Osteocyte (in vitro differentiated cells): Measurements from ENCODE around the gene PITPNM1. TPM values are rescaled to one million over a fixed set of nuclear protein-coding genes. Genes with fewer than 3 reads are reported as not detected.

Experiments
- DNase-seq: peaks from one replicate; pipeline ENCODE4 v3.0.0; 2021; ENCODE audit warnings: mixed read lengths; ENCODE audit not compliant: unreplicated experiment; ENCODE audit errors: extremely low spot score
- H3K27ac Mint-ChIP-seq: one replicate; pipeline ENCODE4 v1.8.0; 2021; ENCODE audit warnings: mild to moderate bottlenecking, mixed read lengths; ENCODE audit not compliant: unreplicated experiment
- H3K27me3 Mint-ChIP-seq: one replicate; pipeline ENCODE4 v1.8.0; 2021; ENCODE audit warnings: mixed read lengths; ENCODE audit not compliant: unreplicated experiment
- H3K36me3 Mint-ChIP-seq: one replicate; pipeline ENCODE4 v1.8.0; 2021; ENCODE audit warnings: mixed read lengths; ENCODE audit not compliant: unreplicated experiment
- H3K4me1 Mint-ChIP-seq: one replicate; pipeline ENCODE4 v1.8.0; 2021; ENCODE audit warnings: mixed read lengths; ENCODE audit not compliant: unreplicated experiment
- H3K4me3 Mint-ChIP-seq: one replicate; pipeline ENCODE4 v1.8.0; 2021; ENCODE audit warnings: mild to moderate bottlenecking, moderate library complexity, mixed read lengths; ENCODE audit not compliant: unreplicated experiment
- H3K9me3 Mint-ChIP-seq: one replicate; pipeline ENCODE4 v1.8.0; 2021; ENCODE audit warnings: mixed read lengths; ENCODE audit not compliant: unreplicated experiment
- CTCF ChIP-seq: fragments of 200-600 bp; sonication (generic); IDR thresholded peaks from 2 replicates; pipeline ENCODE4 v1.5.0; 2021; ENCODE audit warnings: antibody characterized with exemption, mild to moderate bottlenecking, moderate library complexity
- microRNA-seq: library from miRNA; unstranded; fragments of <30 nt; microRNA quantifications from one replicate; pipeline ENCODE4 v1.1.0, GENCODE V29; 2020; ENCODE audit not compliant: unreplicated experiment
- total RNA-seq: library from RNA; stranded (reverse); gene quantifications from 2 replicates; pipeline ENCODE4 v1.2.1, GENCODE V29; 2021

The PITPNM1 gene
- total RNA-seq, 1 donor from 2014 or later = 46.9 TPM

GRCh38 chr11:67448220-67448609 is 56.9 kb downstream of the PITPNM1 start:
- Mint-ChIP-seq H3K4me1 (peaks cover 9% of the 10 kb centered on the region), H3K27ac (no peak overlapping the region), H3K36me3 (no peaks in the 10 kb centered on the region), H3K27me3 (no peaks in the 10 kb centered on the region), H3K9me3 (no peaks in the 10 kb centered on the region), H3K4me3 (no peak overlapping the region)
- no peak for TF ChIP-seq CTCF
- no peak for DNase-seq

GRCh38 chr11:67445515-67445914 is 59.6 kb downstream of the PITPNM1 start:
- Mint-ChIP-seq H3K27me3 (no peaks in the 10 kb centered on the region), H3K4me3 (peak overlapping the region; percentile 83), H3K27ac (no peak overlapping the region), H3K4me1 (peaks cover 18% of the 10 kb centered on the region), H3K9me3 (no peaks in the 10 kb centered on the region), H3K36me3 (peaks cover 2% of the 10 kb centered on the region)
- no peak for DNase-seq
- no peak for TF ChIP-seq CTCF

- no peaks in the 10 kb centered on the region for H3K27me3 Mint-ChIP-seq
- peaks cover 9% of the 10 kb centered on the region for H3K36me3 Mint-ChIP-seq
- TF ChIP-seq CTCF = no peak
- no peaks in the 10 kb centered on the region for H3K9me3 Mint-ChIP-seq
- DNase-seq = no peak
- peak overlapping the region; percentile 87 for H3K27ac Mint-ChIP-seq
- H3K4me3 Mint-ChIP-seq = peak overlapping the region; percentile 87
- peaks cover 29% of the 10 kb centered on the region for H3K4me1 Mint-ChIP-seq
These were observed 62.4 kb downstream of the PITPNM1 start for GRCh38 chr11:67442504-67443404.

Small RNA genes lying within 50 kb of the gene (microRNA-seq; reads per million reads assigned to microRNA genes)
- not detected for gene MIR6752

Other genes starting within 250 kb of the PITPNM1 start
- 41.5 and 45.0 TPM in 2 replicates for gene GRK2, start 238.9 kb downstream of the PITPNM1 start, total RNA-seq
- gene ANKRD13D, start 216.1 kb downstream of the PITPNM1 start, total RNA-seq = 54.3 and 56.2 TPM in 2 replicates
- 28.5 and 28.6 TPM in 2 replicates for gene SSH3, start 201.8 kb downstream of the PITPNM1 start, total RNA-seq
- gene POLD4, start 151.8 kb downstream of the PITPNM1 start, total RNA-seq = 53.2 and 64.0 TPM in 2 replicates
- gene CLCF1, start 131.8 kb downstream of the PITPNM1 start, total RNA-seq = 7.2 and 7.8 TPM in 2 replicates
- 18.5 TPM in 2 replicates for gene RAD9A, start 113.4 kb downstream of the PITPNM1 start, total RNA-seq
- gene PPP1CA, start 103.5 kb downstream of the PITPNM1 start, total RNA-seq = 132 and 140 TPM in 2 replicates
- not detected in 2 replicates for gene TBC1D10C, start 101.3 kb downstream of the PITPNM1 start, total RNA-seq
- gene CARNS1, start 89.7 kb downstream of the PITPNM1 start, total RNA-seq = 0.24 and 0.27 TPM in 2 replicates
- 42.7 and 49.5 TPM in 2 replicates for gene RPS6KB2, start 76.9 kb downstream of the PITPNM1 start, total RNA-seq
- 0.89 and 1.2 TPM in 2 replicates for gene PTPRCAP, start 67.7 kb downstream of the PITPNM1 start, total RNA-seq
- 114 and 116 TPM in 2 replicates for gene CORO1B, start 61.9 kb downstream of the PITPNM1 start, total RNA-seq
- not detected in 2 replicates for gene GPR152, start 52.6 kb downstream of the PITPNM1 start, total RNA-seq
- 0.35 TPM in 1 of 2 replicates, not detected in the other for gene CABP4, start 50.0 kb downstream of the PITPNM1 start, total RNA-seq
- 51.4 and 54.5 TPM in 2 replicates for gene TMEM134, start 36.1 kb downstream of the PITPNM1 start, total RNA-seq
- gene AIP, start 22.3 kb downstream of the PITPNM1 start, total RNA-seq = 76.5 and 79.9 TPM in 2 replicates
- 32.2 and 37.4 TPM in 2 replicates for gene CDK2AP2, start 2.8 kb upstream of the PITPNM1 start, total RNA-seq
- gene CABP2, start 18.1 kb upstream of the PITPNM1 start, total RNA-seq = not detected in 2 replicates
- gene GSTP1, start 78.4 kb upstream of the PITPNM1 start, total RNA-seq = 509 and 544 TPM in 2 replicates
- gene NDUFV1, start 101.6 kb upstream of the PITPNM1 start, total RNA-seq = 180 and 185 TPM in 2 replicates
- gene NUDT8, start 124.6 kb upstream of the PITPNM1 start, total RNA-seq = 5.9 and 8.0 TPM in 2 replicates
- not detected in 2 replicates for gene TBX10, start 134.4 kb upstream of the PITPNM1 start, total RNA-seq
- not detected in 2 replicates for gene ACY3, start 145.4 kb upstream of the PITPNM1 start, total RNA-seq
- not detected in 2 replicates for gene ALDH3B2, start 169.3 kb upstream of the PITPNM1 start, total RNA-seq